NOMO-1 treated with DMSO at 0.1 percent for 48 hours (cell line): ENCODE measurements around the gene NXN.
"Not testable (repeated sequence)": the region's sequence is repeated elsewhere in the genome, so short reads cannot be mapped to it uniquely, and the experiment has no call there.

ENCODE experiments used
- DNase-seq: peaks from one replicate; lab custom pipeline; 2025; ENCODE audit not compliant: unreplicated experiment; lab: John Stamatoyannopoulos, UW

The NXN gene

GRCh38 chr17:867896-868489 is 111.6 kb downstream of the NXN start:
- DNase-seq = no peak

GRCh38 chr17:867238-867637 is 112.3 kb downstream of the NXN start:
- not testable (repeated sequence) for DNase-seq

GRCh38 chr17:866568-867103 is 112.9 kb downstream of the NXN start:
- no peak for DNase-seq

- DNase-seq = no peak
Measured at GRCh38 chr17:864315-864714, 115.3 kb downstream of the NXN start.

GRCh38 chr17:863880-864279 is 115.7 kb downstream of the NXN start:
- DNase-seq = no peak

GRCh38 chr17:862582-862981 is 117.0 kb downstream of the NXN start:
- DNase-seq = no peak

- no peak for DNase-seq
Measured at GRCh38 chr17:861364-861763, 118.2 kb downstream of the NXN start.

- no peak for DNase-seq
Measured at GRCh38 chr17:860805-861204, 118.8 kb downstream of the NXN start.

- DNase-seq = no peak
Measured at GRCh38 chr17:859824-860195, 119.8 kb downstream of the NXN start.

GRCh38 chr17:859061-859823 is 120.3 kb downstream of the NXN start:
- no peak for DNase-seq

GRCh38 chr17:856149-856548 is 123.4 kb downstream of the NXN start:
- DNase-seq = no peak

GRCh38 chr17:855569-855968 is 124.0 kb downstream of the NXN start:
- DNase-seq = no peak

- DNase-seq = not testable (repeated sequence)
Measured at GRCh38 chr17:852850-853249, 126.7 kb downstream of the NXN start.

GRCh38 chr17:852349-852748 is 127.2 kb downstream of the NXN start:
- no peak for DNase-seq

GRCh38 chr17:851924-852323 is 127.7 kb downstream of the NXN start:
- no peak for DNase-seq

GRCh38 chr17:850851-851763 is 128.5 kb downstream of the NXN start:
- DNase-seq = no peak

- DNase-seq = no peak
Measured at GRCh38 chr17:850086-850850, 129.3 kb downstream of the NXN start.

- DNase-seq = no peak
Measured at GRCh38 chr17:848402-848801, 131.2 kb downstream of the NXN start.

GRCh38 chr17:846901-847843 is 132.4 kb downstream of the NXN start:
- DNase-seq = no peak

- no peak for DNase-seq
Measured at GRCh38 chr17:841313-841712, 138.3 kb downstream of the NXN start.
